ENCODE data around the gene SRSF7. TPM values are rescaled to one million over a fixed set of nuclear protein-coding genes. Genes with fewer than 3 reads are reported as not detected.

SRSF7 gene
- polyA plus RNA-seq, 1 donor (not counting 4 experiments of a cell fraction or from before 2014, with no cell fraction given), result 316 TPM

DNA sequence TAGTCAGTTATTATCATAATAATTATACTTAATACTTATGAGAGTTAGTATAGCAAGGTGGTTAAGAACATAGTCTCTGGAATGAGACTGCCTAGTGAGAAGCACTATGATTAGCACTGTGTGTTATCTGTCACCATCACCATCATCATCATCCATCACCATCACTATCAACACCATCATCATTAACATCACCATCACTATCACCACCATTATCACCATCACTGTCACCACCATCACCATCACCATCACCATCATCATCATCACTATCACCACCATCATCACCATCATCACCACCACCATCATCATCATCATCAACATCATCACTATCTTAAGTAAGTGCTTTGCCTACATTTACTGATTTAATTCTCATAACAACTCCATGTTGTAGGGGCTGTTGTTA, 39.6 kb downstream of the SRSF7 start:
- H3K4me1 ChIP-seq (ENCODE audit: control insufficient read depth, extremely low read depth, insufficient read depth, low read length), result no peaks in the 10 kb centered on the region
- TF ChIP-seq EZH2 (IDR thresholded peaks at IDR 0.05; ENCODE audit: low read length), result no peak
- TF ChIP-seq, protein P1, sequence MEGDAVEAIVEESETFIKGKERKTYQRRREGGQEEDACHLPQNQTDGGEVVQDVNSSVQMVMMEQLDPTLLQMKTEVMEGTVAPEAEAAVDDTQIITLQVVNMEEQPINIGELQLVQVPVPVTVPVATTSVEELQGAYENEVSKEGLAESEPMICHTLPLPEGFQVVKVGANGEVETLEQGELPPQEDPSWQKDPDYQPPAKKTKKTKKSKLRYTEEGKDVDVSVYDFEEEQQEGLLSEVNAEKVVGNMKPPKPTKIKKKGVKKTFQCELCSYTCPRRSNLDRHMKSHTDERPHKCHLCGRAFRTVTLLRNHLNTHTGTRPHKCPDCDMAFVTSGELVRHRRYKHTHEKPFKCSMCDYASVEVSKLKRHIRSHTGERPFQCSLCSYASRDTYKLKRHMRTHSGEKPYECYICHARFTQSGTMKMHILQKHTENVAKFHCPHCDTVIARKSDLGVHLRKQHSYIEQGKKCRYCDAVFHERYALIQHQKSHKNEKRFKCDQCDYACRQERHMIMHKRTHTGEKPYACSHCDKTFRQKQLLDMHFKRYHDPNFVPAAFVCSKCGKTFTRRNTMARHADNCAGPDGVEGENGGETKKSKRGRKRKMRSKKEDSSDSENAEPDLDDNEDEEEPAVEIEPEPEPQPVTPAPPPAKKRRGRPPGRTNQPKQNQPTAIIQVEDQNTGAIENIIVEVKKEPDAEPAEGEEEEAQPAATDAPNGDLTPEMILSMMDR (optimal IDR thresholded peaks at IDR 0.05 in 1 of 3, IDR thresholded peaks at IDR 0.05 in 1 of 3, conservative IDR thresholded peaks at IDR 0.05 in 1 of 3; ENCODE audit: extremely low read depth in 1 of 3, insufficient read depth in 2 of 3, low read length in 3 of 3), result no peak
- no peaks in the 10 kb centered on the region for H3K27me3 ChIP-seq (ENCODE audit: control insufficient read depth, extremely low read depth, insufficient read depth, low read length)
- no peaks in the 10 kb centered on the region for H3K36me3 ChIP-seq (ENCODE audit: control insufficient read depth in 2 of 2, extremely low read depth in 1 of 2, insufficient read depth in 2 of 2, low read length in 2 of 2)
- no peak overlapping the region for H3K4me3 ChIP-seq (ENCODE audit: control insufficient read depth in 2 of 3, extremely low read depth in 1 of 3, insufficient read depth in 2 of 3, low read depth in 1 of 3, low read length in 3 of 3)
- no peaks in the 10 kb centered on the region for H3K9me3 ChIP-seq (ENCODE audit: control insufficient read depth, low read depth, low read length)
- H4K20me1 ChIP-seq (ENCODE audit: control insufficient read depth, extremely low read depth, insufficient read depth, low read length), result no peaks in the 10 kb centered on the region
- no peak overlapping the region for H2AFZ ChIP-seq (ENCODE audit: control insufficient read depth, low read length)
- H3K79me2 ChIP-seq (ENCODE audit: control insufficient read depth, insufficient read depth, low read length), result no peaks in the 10 kb centered on the region
- DNase-seq (ENCODE audit: low read depth, low spot score) (no peak), FAIRE-seq (no peak)
- dilution Hi-C loops (cut with MboI; ENCODE audit: extremely low pct_ligation_motif_present, low sequenced_read_pairs), result loop anchor here (25.0 kb wide), 1 partner anchor 99 kb away; the partner anchor contains the start of gene HNRNPLL
- no peak overlapping the region for H3K4me2 ChIP-seq (ENCODE audit: control insufficient read depth, extremely low read depth, insufficient read depth, low read depth, low read length)
- H3K9ac ChIP-seq (ENCODE audit: control insufficient read depth, extremely low read depth, insufficient read depth, low read length), result no peak overlapping the region
- no peak overlapping the region for H3K27ac ChIP-seq (ENCODE audit: control insufficient read depth, insufficient read depth, low read length)
- H3K9me1 ChIP-seq (ENCODE audit: control insufficient read depth, extremely low read depth, insufficient read depth, low read length), result no peaks in the 10 kb centered on the region

DNA sequence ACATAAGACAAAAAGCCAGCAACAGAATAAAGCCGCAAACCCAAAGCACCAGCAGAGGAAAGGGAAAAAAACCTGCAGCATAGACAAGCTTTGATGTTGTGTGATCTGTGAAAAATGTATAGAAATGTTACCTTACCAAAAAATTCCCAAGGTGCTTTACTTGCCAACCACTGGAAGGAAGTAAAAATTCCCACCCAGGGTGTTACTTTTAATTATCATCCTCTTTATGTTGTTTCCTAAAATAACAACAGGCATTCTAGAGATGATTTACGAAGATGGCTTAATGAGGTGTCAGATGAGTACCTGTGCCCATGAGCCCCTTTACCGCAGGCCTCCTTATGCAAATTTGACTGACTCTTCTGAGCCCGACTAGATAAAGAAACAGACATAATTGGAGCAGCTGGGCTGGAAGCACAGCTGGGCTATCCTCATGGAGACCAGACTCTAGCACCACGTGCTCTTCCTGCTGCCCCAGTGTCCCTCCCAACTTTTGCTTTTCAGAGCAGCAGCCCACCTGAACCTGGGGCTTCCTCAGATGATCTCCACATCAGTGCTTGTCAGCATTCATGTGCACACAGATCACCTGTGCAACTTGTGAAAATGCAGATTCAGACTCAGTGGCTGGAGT, 41.5 kb downstream of the SRSF7 start:
- FAIRE-seq (no peak), DNase-seq (ENCODE audit: low read depth, low spot score) (no peak)
- Histone ChIP-seq H3K4me1 (ENCODE audit: control insufficient read depth, extremely low read depth, insufficient read depth, low read length) (no peaks in the 10 kb centered on the region), H3K9me3 (ENCODE audit: control insufficient read depth, low read depth, low read length) (no peaks in the 10 kb centered on the region), H3K27ac (ENCODE audit: control insufficient read depth, insufficient read depth, low read length) (no peak overlapping the region), H3K27me3 (ENCODE audit: control insufficient read depth, extremely low read depth, insufficient read depth, low read length) (no peaks in the 10 kb centered on the region), H2AFZ (ENCODE audit: control insufficient read depth, low read length) (no peak overlapping the region), H3K79me2 (ENCODE audit: control insufficient read depth, insufficient read depth, low read length) (no peaks in the 10 kb centered on the region), H3K4me2 (ENCODE audit: control insufficient read depth, extremely low read depth, insufficient read depth, low read depth, low read length) (no peak overlapping the region), H4K20me1 (ENCODE audit: control insufficient read depth, extremely low read depth, insufficient read depth, low read length) (no peaks in the 10 kb centered on the region), H3K36me3 (ENCODE audit: control insufficient read depth in 2 of 2, extremely low read depth in 1 of 2, insufficient read depth in 2 of 2, low read length in 2 of 2) (no peaks in the 10 kb centered on the region), H3K9me1 (ENCODE audit: control insufficient read depth, extremely low read depth, insufficient read depth, low read length) (no peaks in the 10 kb centered on the region), H3K9ac (ENCODE audit: control insufficient read depth, extremely low read depth, insufficient read depth, low read length) (no peak overlapping the region), H3K4me3 (ENCODE audit: control insufficient read depth in 2 of 3, extremely low read depth in 1 of 3, insufficient read depth in 2 of 3, low read depth in 1 of 3, low read length in 3 of 3) (no peak overlapping the region)
- dilution Hi-C loops (cut with MboI; ENCODE audit: extremely low pct_ligation_motif_present, low sequenced_read_pairs), result loop anchor here (25.0 kb wide), 1 partner anchor 97 kb away; the partner anchor contains the start of gene HNRNPLL
- TF ChIP-seq, protein P1 (optimal IDR thresholded peaks at IDR 0.05 in 1 of 3, IDR thresholded peaks at IDR 0.05 in 1 of 3, conservative IDR thresholded peaks at IDR 0.05 in 1 of 3; ENCODE audit: extremely low read depth in 1 of 3, insufficient read depth in 2 of 3, low read length in 3 of 3), result no peak
- TF ChIP-seq EZH2 (IDR thresholded peaks at IDR 0.05; ENCODE audit: low read length), result no peak

Measured in keratinocyte (primary cell).